IPS-15b (cell line): Measurements from ENCODE around the gene ATG4B.
A peak's percentile ranks its signal among the peaks of the same experiment; 100 is the strongest.

Experiments used
- H3K27me3 ChIP-seq: one replicate; pipeline ENCODE4 v1.6.1; 2013; ENCODE audit warnings: low read length; ENCODE audit not compliant: control insufficient read depth, insufficient read depth
- H3K36me3 ChIP-seq: one replicate; pipeline ENCODE4 v1.6.1; 2013; ENCODE audit warnings: low read length; ENCODE audit not compliant: control insufficient read depth, insufficient read depth
- H3K4me1 ChIP-seq: one replicate; pipeline ENCODE4 v1.6.1; 2013; ENCODE audit warnings: mild to moderate bottlenecking, low read length; ENCODE audit not compliant: control insufficient read depth, insufficient read depth
- H3K4me3 ChIP-seq: one replicate; pipeline ENCODE4 v1.5.1; 2013; ENCODE audit warnings: low read depth, low read length
- H3K9ac ChIP-seq: one replicate; pipeline ENCODE4 v1.6.1; 2013; ENCODE audit warnings: low read depth, mild to moderate bottlenecking, low read length
- H3K9me3 ChIP-seq: one replicate; pipeline ENCODE4 v1.6.1; 2013; ENCODE audit warnings: mild to moderate bottlenecking, low read length; ENCODE audit not compliant: control insufficient read depth, insufficient read depth

ATG4B gene

GRCh38 chr2:241635756-241636155 lies 1.7 kb upstream of the ATG4B start:
- H3K36me3 ChIP-seq, result peaks cover 26% of the 10 kb centered on the region
- no peaks in the 10 kb centered on the region for H3K9me3 ChIP-seq
- H3K4me1 ChIP-seq, result no peaks in the 10 kb centered on the region

DNA sequence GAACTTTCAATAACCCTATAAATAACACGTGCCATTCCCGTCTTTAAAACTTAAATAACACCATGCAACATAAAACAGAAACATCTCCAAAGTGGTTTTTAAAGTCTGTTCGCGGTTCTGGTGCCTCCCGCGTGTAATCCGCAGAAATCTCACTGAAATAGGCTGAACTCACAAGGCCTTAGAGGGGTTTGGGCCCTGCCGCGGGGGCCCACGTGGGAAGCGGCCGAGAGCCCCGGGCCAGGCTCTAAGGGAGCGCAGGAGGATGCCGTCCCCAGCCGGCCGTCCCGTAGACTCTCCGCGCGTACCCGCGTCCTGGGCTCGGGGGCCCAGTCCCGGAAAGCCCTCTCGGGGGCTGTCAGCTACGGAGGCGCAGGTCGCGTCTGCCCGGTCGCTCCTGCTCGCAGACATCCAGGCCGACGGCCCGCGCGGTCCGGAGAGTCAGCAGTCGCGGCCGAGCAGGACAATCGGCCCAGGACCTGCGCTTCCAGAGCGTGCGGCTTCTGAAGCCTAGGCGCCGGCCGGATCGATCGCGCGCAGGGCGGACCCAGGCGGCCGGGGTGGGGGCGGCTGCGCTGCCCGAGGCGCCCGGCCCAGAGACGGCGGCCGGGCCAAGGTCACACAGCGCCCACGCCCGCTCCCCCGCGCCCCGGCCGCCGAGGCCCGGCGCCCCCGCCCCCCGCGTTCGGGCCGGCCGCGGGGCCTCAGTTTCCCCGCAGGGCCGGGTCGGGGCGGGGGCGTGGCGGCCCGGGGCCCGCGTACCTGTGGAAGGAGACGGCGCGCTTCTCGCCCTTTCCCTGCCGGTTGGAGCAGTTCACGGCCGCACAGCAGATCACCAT lies 1.1 kb upstream of the ATG4B start:
- peak overlapping the region; percentile 29 for H3K9ac ChIP-seq
- H3K27me3 ChIP-seq, result no peaks in the 10 kb centered on the region
- no peaks in the 10 kb centered on the region for H3K9me3 ChIP-seq
- H3K36me3 ChIP-seq, result peaks cover 26% of the 10 kb centered on the region
- H3K4me1 ChIP-seq, result no peaks in the 10 kb centered on the region
- peak overlapping the region; percentile 77 for H3K4me3 ChIP-seq

More at GRCh38 chr2:241635756-241636155, 1.7 kb upstream of the ATG4B start:
- H3K9ac ChIP-seq, result peak overlapping the region; percentile 28
- no peaks in the 10 kb centered on the region for H3K27me3 ChIP-seq
- H3K4me3 ChIP-seq, result peak overlapping the region; percentile 77

DNA sequence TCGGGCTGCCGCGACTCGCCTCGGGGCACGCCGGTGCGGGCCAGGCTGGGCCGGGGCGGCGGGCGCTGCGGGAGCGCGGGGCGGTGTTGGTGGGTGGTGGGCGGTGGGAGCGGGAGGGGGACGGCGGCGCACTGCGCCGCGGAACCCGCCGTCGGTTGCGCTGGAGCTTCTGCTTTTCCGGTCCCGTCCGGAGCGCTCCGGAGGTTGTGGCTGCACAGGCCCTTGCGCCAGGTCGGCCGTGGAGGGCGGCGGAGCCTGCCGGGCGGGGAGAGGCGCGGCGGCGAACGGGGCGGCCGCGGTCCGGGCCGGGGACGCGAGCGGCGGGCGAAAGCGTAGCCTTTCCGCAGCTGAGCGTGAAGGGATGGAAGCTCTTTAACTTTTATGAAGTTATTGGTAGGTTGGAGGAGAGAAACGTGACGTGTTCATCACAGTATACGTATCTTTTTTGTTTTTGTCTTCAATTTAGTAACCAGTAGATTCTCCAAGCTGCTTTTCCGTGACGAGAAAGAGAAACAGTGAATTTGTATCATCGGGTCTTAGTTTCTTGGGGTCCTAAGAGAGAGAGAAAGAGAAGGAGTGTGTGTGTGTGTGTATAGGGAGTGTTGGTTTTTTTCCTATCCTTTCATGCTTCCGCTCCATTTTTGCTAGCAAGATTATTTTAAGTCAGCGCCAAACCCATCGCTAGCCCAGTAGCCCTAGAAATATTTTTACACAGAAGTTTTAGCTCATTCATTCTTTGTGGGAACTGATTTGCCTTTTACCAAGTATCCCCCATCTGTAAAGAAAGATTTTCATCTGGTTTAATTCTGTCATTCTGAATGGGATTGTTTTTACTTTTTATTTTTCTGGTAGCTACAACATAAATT lies 535 bp downstream of the ATG4B start:
- H3K4me1 ChIP-seq, result peaks cover 4% of the 10 kb centered on the region
- H3K4me3 ChIP-seq, result peak overlapping the region; percentile 96
- no peaks in the 10 kb centered on the region for H3K27me3 ChIP-seq
- H3K36me3 ChIP-seq, result peaks cover 14% of the 10 kb centered on the region
- no peaks in the 10 kb centered on the region for H3K9me3 ChIP-seq
- peak overlapping the region; percentile 98 for H3K9ac ChIP-seq

DNA sequence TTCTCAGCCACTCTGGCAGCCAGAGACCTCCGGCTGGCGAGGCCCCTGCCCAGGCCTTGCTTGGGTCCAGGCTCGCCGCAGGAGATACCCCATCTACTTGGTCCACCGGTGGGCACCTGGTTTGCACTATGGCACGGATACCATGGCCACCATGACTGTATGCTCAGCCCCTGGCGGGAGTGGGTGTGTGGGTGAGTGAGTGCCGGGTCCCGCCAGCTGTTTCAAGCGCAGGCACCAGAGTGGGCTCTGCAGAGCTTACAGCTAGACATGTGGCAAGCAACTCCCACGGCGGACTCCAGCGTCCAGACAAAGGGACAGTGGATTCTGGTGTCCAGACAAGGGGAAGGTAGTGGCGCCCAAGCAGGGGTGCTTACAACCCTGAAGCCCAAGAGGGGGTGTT lies 1.4 kb downstream of the ATG4B start:
- H3K27me3 ChIP-seq, result no peaks in the 10 kb centered on the region
- H3K4me1 ChIP-seq, result peaks cover 4% of the 10 kb centered on the region
- no peak overlapping the region for H3K9ac ChIP-seq
- H3K36me3 ChIP-seq, result peaks cover 6% of the 10 kb centered on the region
- peak overlapping the region; percentile 96 for H3K4me3 ChIP-seq
- no peaks in the 10 kb centered on the region for H3K9me3 ChIP-seq

- H3K9me3 ChIP-seq, result no peaks in the 10 kb centered on the region
- no peak overlapping the region for H3K9ac ChIP-seq
- H3K4me1 ChIP-seq, result peaks cover 4% of the 10 kb centered on the region
- H3K4me3 ChIP-seq, result no peak overlapping the region
- H3K27me3 ChIP-seq, result no peaks in the 10 kb centered on the region
- peaks cover 6% of the 10 kb centered on the region for H3K36me3 ChIP-seq
Observed at GRCh38 chr2:241639385-241639784, 1.9 kb downstream of the ATG4B start.

DNA sequence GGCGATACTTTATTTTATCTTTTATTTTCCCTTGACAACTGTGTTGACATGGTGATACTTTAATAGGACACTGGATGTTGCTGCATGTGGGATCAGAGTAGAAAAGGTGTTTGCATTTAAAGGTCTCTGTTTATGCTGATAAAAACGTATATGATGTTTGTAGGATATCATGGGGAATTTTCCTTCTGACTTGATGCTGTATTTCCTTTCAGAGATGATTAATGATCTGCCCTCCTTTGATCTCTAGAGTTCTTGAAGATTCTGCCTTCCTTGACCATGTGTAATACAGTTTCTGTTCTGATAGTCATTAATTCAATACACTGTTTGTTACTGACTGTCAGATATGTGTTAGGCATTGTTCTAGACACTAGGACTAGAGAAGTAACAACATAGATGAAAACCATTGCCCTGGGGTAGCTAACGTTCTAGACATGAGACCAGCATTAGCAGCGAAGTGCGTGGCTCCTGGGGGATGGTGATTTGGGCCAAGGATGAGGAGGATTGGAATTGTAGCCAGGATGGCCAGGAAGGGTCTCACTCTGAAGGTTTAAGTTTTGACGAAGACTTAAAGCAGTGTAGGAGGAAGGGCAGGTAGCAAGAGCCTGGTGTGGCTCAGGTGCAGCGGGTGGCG lies 2.8 kb downstream of the ATG4B start:
- H3K4me1 ChIP-seq, result peaks cover 4% of the 10 kb centered on the region
- no peaks in the 10 kb centered on the region for H3K9me3 ChIP-seq
- no peak overlapping the region for H3K9ac ChIP-seq
- peaks cover 6% of the 10 kb centered on the region for H3K36me3 ChIP-seq
- no peak overlapping the region for H3K4me3 ChIP-seq
- no peaks in the 10 kb centered on the region for H3K27me3 ChIP-seq

DNA sequence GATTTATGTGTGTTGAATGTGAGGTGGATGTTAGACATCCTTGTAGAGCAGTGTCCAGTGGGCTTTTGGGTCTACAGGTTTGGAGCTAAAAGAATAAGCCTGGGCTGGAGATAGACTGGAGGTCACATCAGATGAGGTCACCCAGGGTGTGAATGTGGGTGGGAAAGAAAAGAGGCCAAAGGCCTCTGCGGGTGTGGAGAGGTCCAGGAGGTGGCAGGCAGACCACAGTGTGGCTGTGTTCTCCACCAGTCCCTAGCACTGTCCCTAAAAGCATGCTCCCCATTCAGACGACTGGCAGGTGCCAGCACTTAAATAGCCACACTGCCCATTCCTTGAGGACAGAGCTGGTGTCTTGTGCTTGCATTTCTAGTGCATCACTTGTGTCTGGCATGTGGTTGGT lies 4.1 kb downstream of the ATG4B start:
- peaks cover 4% of the 10 kb centered on the region for H3K4me1 ChIP-seq
- no peak overlapping the region for H3K9ac ChIP-seq
- H3K36me3 ChIP-seq, result peaks cover 6% of the 10 kb centered on the region
- H3K4me3 ChIP-seq, result no peak overlapping the region
- no peaks in the 10 kb centered on the region for H3K27me3 ChIP-seq
- H3K9me3 ChIP-seq, result no peaks in the 10 kb centered on the region

- H3K27me3 ChIP-seq, result no peaks in the 10 kb centered on the region
- no peak overlapping the region for H3K4me3 ChIP-seq
- no peaks in the 10 kb centered on the region for H3K36me3 ChIP-seq
- H3K9me3 ChIP-seq, result no peaks in the 10 kb centered on the region
- peaks cover 6% of the 10 kb centered on the region for H3K4me1 ChIP-seq
- no peak overlapping the region for H3K9ac ChIP-seq
Observed at GRCh38 chr2:241645056-241645914, 7.8 kb downstream of the ATG4B start.

DNA sequence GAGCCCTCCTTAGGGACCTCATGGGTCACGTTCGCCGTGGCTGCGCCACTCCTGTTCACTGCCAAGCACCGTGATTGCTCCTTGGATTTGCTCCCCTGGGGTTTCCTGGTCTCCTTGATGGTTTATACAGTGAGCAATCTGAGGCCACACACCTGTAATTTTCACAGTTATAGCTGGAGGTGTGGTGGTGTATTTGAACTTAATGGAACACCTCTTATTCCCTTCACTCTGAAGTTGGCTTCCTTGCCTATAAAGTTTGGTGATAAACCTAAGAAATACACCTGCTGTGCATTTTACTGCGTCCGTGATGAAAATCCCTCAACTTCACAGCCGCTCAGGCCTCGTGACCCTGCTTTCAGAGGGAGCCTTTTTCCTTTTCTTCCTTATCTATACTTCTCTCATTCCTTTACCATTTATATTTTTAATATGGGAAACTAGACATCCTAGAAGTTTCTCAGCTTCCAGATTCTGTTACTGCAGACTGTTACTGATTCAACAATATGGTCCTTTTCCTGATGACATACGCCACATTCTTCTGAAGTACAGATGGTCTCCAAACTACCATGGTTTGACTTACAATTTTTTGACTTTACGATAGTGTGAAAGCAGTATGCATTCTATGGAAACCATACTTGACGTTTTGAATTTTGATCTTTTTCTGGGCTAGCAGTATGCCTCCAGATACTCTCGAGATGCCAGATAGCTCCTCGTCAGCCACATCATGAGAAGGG lies 8.6 kb downstream of the ATG4B start:
- H3K9me3 ChIP-seq, result no peaks in the 10 kb centered on the region
- peaks cover 6% of the 10 kb centered on the region for H3K4me1 ChIP-seq
- no peak overlapping the region for H3K9ac ChIP-seq
- no peaks in the 10 kb centered on the region for H3K36me3 ChIP-seq
- H3K4me3 ChIP-seq, result no peak overlapping the region
- H3K27me3 ChIP-seq, result no peaks in the 10 kb centered on the region

GRCh38 chr2:241648453-241648852 lies 11.0 kb downstream of the ATG4B start:
- H3K27me3 ChIP-seq, result no peaks in the 10 kb centered on the region
- H3K4me3 ChIP-seq, result no peak overlapping the region
- H3K4me1 ChIP-seq, result peaks cover 2% of the 10 kb centered on the region
- H3K36me3 ChIP-seq, result peaks cover 17% of the 10 kb centered on the region
- no peaks in the 10 kb centered on the region for H3K9me3 ChIP-seq
- H3K9ac ChIP-seq, result no peak overlapping the region
